ENCODE results near the gene EHMT1.
"Not testable (repeated sequence)": the region's sequence is repeated elsewhere in the genome, so short reads cannot be mapped to it uniquely, and the experiment has no call there.

The EHMT1 gene

DNA sequence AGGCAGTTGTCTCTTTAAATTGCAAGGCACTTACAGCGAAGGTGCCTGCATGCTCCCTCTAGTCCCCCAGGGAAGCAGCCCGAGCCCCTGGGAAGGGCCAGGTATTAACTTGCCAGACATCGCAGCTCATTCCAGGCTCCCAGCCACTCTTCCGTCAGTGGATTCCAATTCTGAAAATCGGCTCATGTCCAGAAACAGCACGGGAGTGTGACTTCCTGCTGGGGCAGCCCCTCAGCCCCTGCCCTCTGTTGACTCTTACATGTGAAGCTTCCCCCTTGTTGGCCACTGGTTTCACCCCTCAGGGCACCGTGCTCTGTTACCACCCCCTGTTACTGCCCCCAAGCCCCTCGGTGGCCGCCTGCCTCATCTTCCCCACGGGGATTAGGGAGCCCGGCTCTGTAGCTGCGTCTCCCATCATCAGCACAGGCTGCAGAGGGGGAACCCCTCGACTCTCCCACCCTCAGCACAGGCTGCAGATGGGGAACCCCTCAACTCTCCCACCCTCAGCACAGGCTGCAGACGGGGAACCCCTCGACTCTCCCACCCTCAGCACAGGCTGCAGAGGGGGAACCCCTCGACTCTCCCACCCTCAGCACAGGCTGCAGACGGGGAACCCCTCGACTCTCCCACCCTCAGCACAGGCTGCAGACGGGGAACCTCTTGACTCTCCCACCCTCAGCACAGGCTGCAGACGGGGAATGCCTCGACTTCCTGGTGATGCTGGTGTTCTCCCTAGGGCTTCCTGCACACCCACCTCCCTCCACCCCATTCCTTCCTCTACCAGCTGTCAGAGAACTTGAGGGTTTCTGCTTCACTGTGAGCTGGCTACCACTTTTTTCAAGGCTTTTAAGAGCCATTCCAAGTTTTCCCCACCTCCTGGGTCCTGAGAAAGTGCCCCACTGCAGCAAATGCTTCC is 247.7 kb downstream of the EHMT1 start:
- DNase-seq (ENCODE audit: low read depth) = no peak

GRCh38 chr9:137870432-137870831 is 251.6 kb downstream of the EHMT1 start:
- no peak overlapping the region for H3K4me3 ChIP-seq (ENCODE audit: low read depth, low read length)
- DNase-seq (ENCODE audit: low read depth) = no peak

More for the DNA sequence above, 247.7 kb downstream of the EHMT1 start:
- H3K4me3 ChIP-seq (ENCODE audit: low read depth, low read length) = no peak overlapping the region

DNA sequence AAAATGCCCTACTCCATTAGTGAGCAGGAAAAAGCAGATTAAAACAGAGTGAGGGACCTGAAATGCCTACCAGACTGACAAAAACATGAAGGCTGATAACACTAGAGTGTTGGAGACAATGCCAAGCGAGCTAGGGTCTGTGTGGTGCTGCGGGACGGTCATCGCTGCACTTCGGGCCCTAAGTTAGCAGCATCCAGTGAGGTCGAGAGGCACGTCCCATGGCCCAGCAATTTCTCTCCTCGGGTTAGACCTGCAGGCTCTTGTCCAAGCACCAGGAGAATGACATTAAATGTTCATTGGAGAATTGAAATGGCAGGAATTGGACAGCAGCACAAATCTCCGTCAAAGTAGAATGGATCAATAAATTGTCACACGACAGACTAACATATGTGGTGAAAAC is 253.5 kb downstream of the EHMT1 start:
- DNase-seq (ENCODE audit: low read depth) = no peak

DNA sequence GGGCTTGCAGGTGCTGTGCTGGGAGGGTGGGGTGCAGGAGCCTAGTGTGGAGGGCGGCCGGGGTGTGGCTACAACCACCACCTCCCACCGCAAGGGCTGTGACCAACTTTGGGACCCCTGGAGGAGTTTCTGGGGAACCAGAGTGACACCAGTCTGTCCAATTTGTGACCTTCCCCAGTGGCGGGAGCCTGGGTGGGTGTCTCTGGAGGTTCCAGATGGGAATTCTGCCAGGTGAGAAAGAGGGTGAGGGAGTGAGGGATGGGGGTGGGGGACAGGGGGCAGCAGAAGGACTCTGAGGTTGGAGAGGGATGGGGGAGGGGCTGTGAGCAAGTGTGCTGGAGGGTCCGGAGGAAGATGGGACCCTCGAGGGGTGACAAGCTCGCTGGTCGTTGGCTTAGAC is 254.6 kb downstream of the EHMT1 start:
- DNase-seq (ENCODE audit: low read depth) = no peak
- no peak overlapping the region for H3K4me3 ChIP-seq (ENCODE audit: low read depth, low read length)

More for the DNA sequence above, 253.5 kb downstream of the EHMT1 start:
- H3K4me3 ChIP-seq (ENCODE audit: low read depth, low read length) = no peak overlapping the region

DNA sequence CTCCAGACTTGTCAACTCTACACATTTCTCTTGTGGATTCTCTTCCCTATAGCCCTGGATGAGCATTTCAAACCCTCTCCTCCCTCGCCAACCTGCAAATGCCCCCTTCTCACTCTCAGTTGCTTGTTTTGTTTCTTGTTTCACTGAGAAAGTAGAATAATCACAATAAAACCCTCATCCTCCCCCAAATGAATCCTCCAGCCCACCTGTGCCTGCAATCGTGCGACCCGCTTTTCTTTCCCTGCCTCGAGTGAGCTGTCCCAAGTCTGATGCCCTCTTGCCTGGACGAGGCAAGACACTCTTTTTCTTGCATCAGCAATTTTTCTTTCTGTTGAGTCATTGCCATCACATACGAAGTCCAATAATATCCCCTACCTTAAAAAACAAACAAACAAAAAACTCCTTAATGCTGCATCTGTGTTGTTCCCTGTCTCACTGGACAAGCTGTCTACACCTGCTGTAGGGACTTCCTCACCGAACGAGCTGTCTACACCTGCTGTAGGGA is 255.1 kb downstream of the EHMT1 start:
- DNase-seq (ENCODE audit: low read depth) = no peak
- H3K4me3 ChIP-seq (ENCODE audit: low read depth, low read length) = no peak overlapping the region

DNA sequence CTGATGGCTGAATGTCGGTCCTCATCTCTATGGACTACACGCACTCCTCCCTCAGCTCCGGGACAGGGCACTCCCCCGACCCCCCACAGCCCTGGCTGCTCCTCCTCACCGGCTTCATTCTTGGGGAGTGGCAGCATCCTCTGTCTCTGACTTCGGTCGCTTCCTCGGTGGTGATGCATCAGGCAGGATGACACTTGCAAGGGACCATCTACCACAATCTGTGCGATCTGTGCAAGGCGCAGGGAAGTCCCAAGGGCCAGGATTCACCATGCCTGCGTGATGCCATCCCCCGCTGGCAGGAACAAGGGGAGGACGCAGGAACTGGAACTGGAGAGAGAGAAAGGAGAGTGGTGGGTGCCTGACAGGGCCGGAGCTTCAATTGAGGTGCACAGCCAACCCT is 256.5 kb downstream of the EHMT1 start:
- no peak for DNase-seq (ENCODE audit: low read depth)
- no peak overlapping the region for H3K4me3 ChIP-seq (ENCODE audit: low read depth, low read length)

- no peak for DNase-seq (ENCODE audit: low read depth)
- no peak overlapping the region for H3K4me3 ChIP-seq (ENCODE audit: low read depth, low read length)
Observed at GRCh38 chr9:137875846-137876245, 257.0 kb downstream of the EHMT1 start.

- DNase-seq (ENCODE audit: low read depth) = no peak
- no peak overlapping the region for H3K4me3 ChIP-seq (ENCODE audit: low read depth, low read length)
Observed at GRCh38 chr9:137876269-137876668, 257.5 kb downstream of the EHMT1 start.

- H3K4me3 ChIP-seq (ENCODE audit: low read depth, low read length) = no peak overlapping the region
- no peak for DNase-seq (ENCODE audit: low read depth)
Observed at GRCh38 chr9:137876781-137877386, 258.1 kb downstream of the EHMT1 start.

- DNase-seq (ENCODE audit: low read depth) = not testable (repeated sequence)
- H3K4me3 ChIP-seq (ENCODE audit: low read depth, low read length) = peak within 1 kb of the TSS; percentile 42
Observed at GRCh38 chr9:137877506-137878122, 258.8 kb downstream of the EHMT1 start, which contains the start of gene CACNA1B. CACNA1B (plus strand) TSS chr9:137877782; CDS start chr9:137877934, 152 bp downstream.

GRCh38 chr9:137878146-137878941 is 259.5 kb downstream of the EHMT1 start:
- peak overlapping the region; percentile 42 for H3K4me3 ChIP-seq (ENCODE audit: low read depth, low read length)
- DNase-seq (ENCODE audit: low read depth) = no peak

DNA sequence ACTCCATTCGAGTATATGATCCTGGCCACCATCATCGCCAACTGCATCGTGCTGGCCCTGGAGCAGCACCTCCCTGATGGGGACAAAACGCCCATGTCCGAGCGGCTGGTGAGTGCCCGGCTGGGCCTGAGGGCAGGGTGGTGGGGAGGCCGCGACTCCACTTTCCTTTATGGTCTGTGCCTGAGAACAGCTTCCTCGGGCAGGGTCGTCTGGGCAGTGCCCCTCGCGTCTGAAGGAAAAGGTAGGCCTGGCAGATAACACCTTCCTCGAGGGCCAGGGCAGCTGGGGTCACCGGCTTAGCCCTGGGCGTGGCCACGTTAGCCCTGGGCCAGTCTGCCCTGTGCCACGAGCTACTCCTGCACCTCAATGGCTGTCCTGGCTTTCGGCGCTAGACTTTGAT is 260.2 kb downstream of the EHMT1 start:
- no peak overlapping the region for H3K4me3 ChIP-seq (ENCODE audit: low read depth, low read length)
- DNase-seq (ENCODE audit: low read depth) = no peak

GRCh38 chr9:137879566-137880150 is 260.9 kb downstream of the EHMT1 start:
- no peak overlapping the region for H3K4me3 ChIP-seq (ENCODE audit: low read depth, low read length)
- DNase-seq (ENCODE audit: low read depth) = no peak

DNA sequence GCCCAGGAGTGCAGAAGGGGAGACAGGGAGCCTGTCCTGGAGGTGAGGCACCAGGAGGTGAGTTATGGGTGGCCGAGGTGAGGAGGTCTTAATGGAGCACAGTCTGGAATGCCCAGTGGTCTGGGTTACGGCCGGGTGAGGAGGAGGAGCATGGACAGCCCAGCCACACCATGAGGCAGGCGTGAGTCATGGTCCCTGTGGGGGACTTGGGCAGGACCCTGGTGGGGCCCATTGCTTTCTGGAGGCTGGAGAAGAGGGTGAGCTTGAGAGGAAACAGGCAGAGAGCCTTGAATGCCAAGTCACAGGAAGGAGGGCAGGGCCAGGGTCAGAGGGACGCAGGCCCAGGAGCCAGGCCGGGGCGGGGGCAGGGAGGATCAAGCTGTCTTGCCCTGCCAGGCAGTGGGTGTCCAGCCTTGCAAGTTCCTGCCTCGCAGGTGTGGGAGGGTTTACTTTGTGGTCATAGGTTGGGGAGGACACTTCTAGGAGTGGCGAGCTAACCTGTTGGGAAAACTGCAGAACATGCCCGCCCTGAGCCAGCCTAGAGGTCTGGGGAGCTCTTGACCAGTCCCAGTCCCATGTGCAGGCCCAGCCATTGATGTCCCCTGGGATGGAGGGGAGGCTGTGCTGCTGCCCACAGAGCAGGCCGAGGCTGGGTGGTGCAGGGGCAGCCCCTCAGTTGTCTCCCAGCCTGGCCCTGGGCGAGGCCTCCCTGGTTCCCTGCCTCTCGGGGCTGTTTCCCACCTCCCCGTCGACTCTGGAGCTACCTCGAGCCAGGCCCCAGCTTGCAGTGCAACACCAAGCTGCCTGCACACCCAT is 261.6 kb downstream of the EHMT1 start:
- no peak overlapping the region for H3K4me3 ChIP-seq (ENCODE audit: low read depth, low read length)
- no peak for DNase-seq (ENCODE audit: low read depth)

DNA sequence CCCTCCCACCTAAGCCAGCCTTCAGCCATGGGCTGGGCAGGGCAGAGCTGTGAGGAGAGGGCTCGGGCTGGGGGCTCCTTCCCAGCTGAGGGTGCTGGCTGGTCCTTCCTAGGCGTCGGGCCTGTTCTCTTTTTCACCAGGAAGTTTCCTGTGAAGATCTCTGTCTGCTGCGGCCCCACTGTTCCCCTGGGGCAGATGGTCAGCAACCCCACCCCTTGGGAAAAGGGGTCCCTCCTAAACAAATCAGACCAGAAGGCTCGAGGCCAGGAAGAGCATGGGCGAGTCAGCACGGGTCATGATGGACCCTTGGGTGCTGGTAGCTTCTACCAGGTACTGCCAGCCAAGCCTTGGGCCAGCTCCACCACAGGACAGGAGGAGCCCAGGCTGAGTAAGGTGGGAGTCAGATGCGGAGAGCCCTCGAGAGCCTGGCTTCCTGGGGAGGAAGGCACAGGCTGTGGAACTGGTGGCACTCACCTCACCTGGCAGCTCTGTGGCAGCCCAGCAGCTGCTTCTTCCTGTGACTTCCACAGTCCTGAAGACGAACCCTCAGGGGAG is 262.2 kb downstream of the EHMT1 start:
- DNase-seq (ENCODE audit: low read depth) = no peak
- no peak overlapping the region for H3K4me3 ChIP-seq (ENCODE audit: low read depth, low read length)

- DNase-seq (ENCODE audit: low read depth) = no peak
- H3K4me3 ChIP-seq (ENCODE audit: low read depth, low read length) = no peak overlapping the region
Observed at GRCh38 chr9:137881591-137882505, 263.0 kb downstream of the EHMT1 start.

GRCh38 chr9:137882506-137882821 is 263.7 kb downstream of the EHMT1 start:
- no peak overlapping the region for H3K4me3 ChIP-seq (ENCODE audit: low read depth, low read length)
- DNase-seq (ENCODE audit: low read depth) = no peak

Measured in skeletal muscle cell (primary cell).